Right lobe of liver (tissue), 6 donors: ENCODE measurements around the gene SUSD1. TPM values are rescaled to one million over a fixed set of nuclear protein-coding genes. Genes with fewer than 3 reads are reported as not detected.
A peak's percentile ranks its signal among the peaks of the same experiment; 100 is the strongest.

ENCODE experiments used
- ATAC-seq, 4 donors: fragments of 200-7000 bp; cut with Tn5 transposase; one replicate each; pipeline ENCODE4 v1.9.1; 2020; ENCODE audit warnings: mild to moderate bottlenecking in 4 of 4, moderate library complexity in 4 of 4
- DNase-seq, 3 donors: peaks; one replicate each; pipeline ENCODE4 v3.0.0-alpha.2; 2020
- H3K27ac ChIP-seq, 3 donors: fragments of 200-600 bp; one replicate each; pipeline ENCODE4 v1.8.0; 2022
- H3K27me3 ChIP-seq, 2 donors: fragments of 200-600 bp; one replicate each; pipeline ENCODE4 v1.8.0; 2022
- H3K36me3 ChIP-seq, 4 donors: fragments of 200-600 bp; sonication (generic) in 1 of 4; one replicate each; pipeline versions ENCODE4 v1.5.1 to v1.8.0; 2017 to 2022; ENCODE audit warnings: control low read depth in 1 of 4
- H3K4me1 ChIP-seq, 4 donors: fragments of 200-600 bp; sonication (generic) in 1 of 4; one replicate each; pipeline versions ENCODE4 v1.5.1 to v1.8.0; 2017 to 2022; ENCODE audit warnings: control low read depth in 1 of 4
- H3K4me3 ChIP-seq, 3 donors: fragments of 200-600 bp; one replicate each; pipeline ENCODE4 v1.8.0; 2022
- H3K9me3 ChIP-seq, 4 donors: fragments of 200-600 bp; sonication (generic) in 1 of 4; one replicate each; pipeline versions ENCODE4 v1.5.1 to v1.8.0; 2017 to 2022; ENCODE audit warnings: control low read depth in 1 of 4
- CTCF ChIP-seq, 4 donors: fragments of 200-600 bp in 3 of 4; fragments of 450-650 bp in 1 of 4; IDR thresholded peaks; one replicate each; pipeline versions ENCODE4 v1.5.1 to v1.8.0; 2016 to 2022; ENCODE audit warnings: antibody characterized with exemption in 4 of 4, mild to moderate bottlenecking in 2 of 4
- POLR2A ChIP-seq: fragments of 450-650 bp; IDR thresholded peaks from one replicate; pipeline ENCODE4 v1.6.1; 2017; ENCODE audit warnings: antibody characterized with exemption, mild to moderate bottlenecking
- WGBS: methylation state at CpG from one replicate; pipeline ENCODE4 v1.1.6; 2018; ENCODE audit warnings: low coverage, low lambda C conversion rate; ENCODE audit not compliant: insufficient coverage; ENCODE audit errors: missing lambda C conversion rate; 5-methylcytosine and 5-hydroxymethylcytosine counted together
- intact Hi-C, 2 donors: fragments of 100-400 bp; cut with DNase I; formaldehyde crosslinking; loops; one replicate each; pipeline versions ENCODE4 v1.11.2 to v1.14.1; 2022
- total RNA-seq, 6 experiments: library from RNA; depleted of rRNA in 2 of 6; stranded (reverse); fragments of >200 nt in 2 of 6; fragmentation: NEBNext Ultra II Directional in 3 of 6; extraction: Animal tissue kit (Norgen Biotek cat#: 25700) in 3 of 6; gene quantifications; one replicate each; pipeline versions ENCODE4 v1.1.0 to v1.2.4, GENCODE V29; 2016 to 2023
- donor health status: DM: no; HTN: yes; CAD: no.
- donor health status: DM: no; HTN: no; CAD: no.
- donor health status: DM: no; HTN: no; CAD: no.
- donor health status: DM: no; HTN: yes; CAD: no.
- donor health status: DM: no; HTN: yes; CAD: no.

The SUSD1 gene
- total RNA-seq, 6 experiments from 2014 or later, result 2.7 to 7.2 (median 3.9) TPM

- ATAC-seq (peak; percentile 17 to 57 (median 53)), DNase-seq (peak in 1 of 3 donors; percentile 48)
- intact Hi-C loops, result loop anchor here in 1 of 2 donors (10.0 kb wide), 1 partner anchor 305 kb away; no protein-coding TSS in a partner anchor
- H3K4me1 ChIP-seq, result peaks cover 0 to 33% (median 9%) of the 10 kb centered on the region in 4 donors
- peak; percentile 33 for TF ChIP-seq POLR2A
- TF ChIP-seq CTCF (IDR thresholded peaks at IDR 0.05), result no peak
- H3K27ac ChIP-seq, result peak overlapping the region; percentile 32 to 77 (median 34)
- no peaks in the 10 kb centered on the region for H3K27me3 ChIP-seq
- WGBS, result 28% methylated on average over 14 of the region's 15 CpGs
- H3K4me3 ChIP-seq, result no peak overlapping the region
- no peaks in the 10 kb centered on the region for H3K9me3 ChIP-seq
- no peaks in the 10 kb centered on the region for H3K36me3 ChIP-seq
Measured at GRCh38 chr9:112069318-112070169, 105.6 kb downstream of the SUSD1 start.

GRCh38 chr9:112065806-112066606 is 109.1 kb downstream of the SUSD1 start:
- peaks cover 0 to 29% (median 11%) of the 10 kb centered on the region in 4 donors for H3K4me1 ChIP-seq
- peak overlapping the region; percentile 60 to 80 (median 65) for H3K27ac ChIP-seq
- no peak overlapping the region for H3K4me3 ChIP-seq
- peak; percentile 59 to 82 (median 76) for ATAC-seq
- DNase-seq, result peak; percentile 66 to 70 (median 68)
- peak; percentile 22 for TF ChIP-seq POLR2A
- no peak for TF ChIP-seq CTCF (IDR thresholded peaks at IDR 0.05)
- 34% methylated on average over 14 of the region's 14 CpGs for WGBS
- no peaks in the 10 kb centered on the region for H3K9me3 ChIP-seq
- no peaks in the 10 kb centered on the region for H3K36me3 ChIP-seq
- H3K27me3 ChIP-seq, result no peaks in the 10 kb centered on the region
- intact Hi-C loops, result no loop called here

- intact Hi-C loops, result no loop called here
- ATAC-seq (no peak), DNase-seq (no peak)
- H3K36me3 ChIP-seq, result no peaks in the 10 kb centered on the region
- TF ChIP-seq POLR2A, result no peak
- TF ChIP-seq CTCF (IDR thresholded peaks at IDR 0.05), result no peak
- no peaks in the 10 kb centered on the region for H3K9me3 ChIP-seq
- no peaks in the 10 kb centered on the region for H3K27me3 ChIP-seq
- no peak overlapping the region for H3K4me3 ChIP-seq
- peaks cover 0 to 35% (median 13%) of the 10 kb centered on the region in 4 donors for H3K4me1 ChIP-seq
- WGBS, result 50% methylated on average over 5 of the region's 5 CpGs
- peak overlapping the region; percentile 38 to 80 (median 46) for H3K27ac ChIP-seq
Measured at GRCh38 chr9:112064871-112065270, 110.2 kb downstream of the SUSD1 start.

- ATAC-seq (no peak), DNase-seq (no peak)
- H3K4me1 ChIP-seq, result peaks cover 3 to 45% (median 19%) of the 10 kb centered on the region in 4 donors
- no peaks in the 10 kb centered on the region for H3K36me3 ChIP-seq
- H3K4me3 ChIP-seq, result no peak overlapping the region
- no peaks in the 10 kb centered on the region for H3K9me3 ChIP-seq
- 89% methylated on average over 2 of the region's 4 CpGs for WGBS
- intact Hi-C loops, result no loop called here
- TF ChIP-seq CTCF (IDR thresholded peaks at IDR 0.05) (no peak), POLR2A (no peak)
- no peaks in the 10 kb centered on the region for H3K27me3 ChIP-seq
- no peak overlapping the region for H3K27ac ChIP-seq
Measured at GRCh38 chr9:112063586-112063985, 111.5 kb downstream of the SUSD1 start.
